GM10847 (cell line): ENCODE data around the gene ZAR1.

Experiments
- POLR2A ChIP-seq: IDR thresholded peaks from 2 replicates; pipeline ENCODE4 v1.6.1; 2011; ENCODE audit not compliant: insufficient read length; ENCODE audit errors: extremely low read depth

ZAR1 gene

DNA sequence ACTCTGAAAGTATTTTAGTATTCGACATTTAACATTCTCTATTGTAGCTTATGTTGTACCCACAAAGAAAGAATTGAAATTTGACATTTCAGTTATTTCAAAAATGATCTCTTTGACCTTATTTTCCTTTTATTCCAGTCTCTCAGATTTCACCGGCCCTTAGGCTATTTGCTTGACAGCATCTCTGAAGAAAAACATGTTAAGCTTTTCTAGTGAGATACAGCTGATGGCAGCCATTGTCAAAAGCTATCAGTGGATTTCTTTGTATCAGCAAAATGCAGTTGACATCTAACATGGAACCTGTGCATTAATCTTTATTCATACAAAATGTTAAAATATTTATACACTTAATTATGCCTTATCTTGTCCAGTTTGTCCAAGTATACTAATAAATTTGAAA lies 16.7 kb downstream of the ZAR1 start:
- TF ChIP-seq POLR2A, result no peak

DNA sequence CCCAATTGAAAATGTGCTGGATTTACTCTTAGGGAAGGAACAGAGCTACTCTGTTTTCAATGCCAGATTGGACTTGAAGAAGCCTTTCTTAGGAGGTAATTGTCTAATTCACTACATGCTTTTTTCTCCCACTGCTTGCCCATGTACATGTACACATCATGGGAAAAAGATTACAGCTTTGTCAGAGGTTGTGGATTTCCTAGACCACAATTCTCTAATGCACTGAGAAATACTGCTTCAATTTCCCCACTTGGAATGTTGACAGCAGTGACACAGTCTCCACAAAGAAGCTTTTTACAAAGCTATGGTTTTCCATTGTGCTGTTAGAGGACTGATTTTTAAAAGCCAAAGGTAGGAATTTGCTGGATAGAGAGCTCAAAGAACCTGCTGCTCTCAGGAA lies 19.5 kb downstream of the ZAR1 start:
- no peak for TF ChIP-seq POLR2A

DNA sequence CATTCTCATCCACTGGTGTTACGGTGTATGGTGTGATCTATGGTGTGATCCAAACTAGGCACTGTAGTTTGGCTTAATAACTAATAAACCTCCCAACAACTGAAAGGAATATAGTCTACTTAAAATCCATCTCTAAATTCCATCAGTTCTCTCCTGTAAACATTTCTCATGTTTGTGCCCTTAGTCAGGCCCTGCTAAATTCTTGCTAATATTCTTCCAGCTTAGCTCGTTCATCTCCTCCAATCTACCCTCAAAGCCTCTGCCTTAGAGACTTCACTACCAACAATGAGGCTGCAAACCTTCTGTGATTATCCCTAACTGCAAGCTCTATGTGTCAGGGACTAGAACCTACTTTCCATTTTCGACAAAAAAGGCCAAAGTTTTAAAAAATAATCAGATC lies 28.1 kb downstream of the ZAR1 start:
- TF ChIP-seq POLR2A, result no peak

- TF ChIP-seq POLR2A, result no peak
Measured at GRCh38 chr4:48526406-48526805, 36.4 kb downstream of the ZAR1 start.

GRCh38 chr4:48538358-48538757 lies 48.3 kb downstream of the ZAR1 start:
- TF ChIP-seq POLR2A, result no peak

DNA sequence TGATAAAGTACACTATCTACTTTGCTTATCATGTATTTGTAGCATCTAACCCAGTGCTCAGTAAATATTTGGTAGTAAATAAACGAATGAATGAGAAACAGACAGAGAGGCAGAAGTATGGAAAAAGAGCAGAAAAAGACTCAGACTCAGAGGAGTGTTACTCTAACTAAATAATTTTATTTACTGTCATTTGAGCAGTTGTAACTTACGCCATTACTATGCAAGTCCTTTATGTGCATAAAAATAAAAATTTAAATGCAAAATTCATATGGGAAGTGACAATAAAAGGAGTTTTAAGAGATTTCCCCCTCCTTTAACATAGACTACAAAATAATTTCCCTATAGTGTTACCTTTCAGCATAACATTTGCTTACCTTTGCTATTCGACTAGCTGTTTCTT lies 49.5 kb downstream of the ZAR1 start:
- TF ChIP-seq POLR2A, result no peak

DNA sequence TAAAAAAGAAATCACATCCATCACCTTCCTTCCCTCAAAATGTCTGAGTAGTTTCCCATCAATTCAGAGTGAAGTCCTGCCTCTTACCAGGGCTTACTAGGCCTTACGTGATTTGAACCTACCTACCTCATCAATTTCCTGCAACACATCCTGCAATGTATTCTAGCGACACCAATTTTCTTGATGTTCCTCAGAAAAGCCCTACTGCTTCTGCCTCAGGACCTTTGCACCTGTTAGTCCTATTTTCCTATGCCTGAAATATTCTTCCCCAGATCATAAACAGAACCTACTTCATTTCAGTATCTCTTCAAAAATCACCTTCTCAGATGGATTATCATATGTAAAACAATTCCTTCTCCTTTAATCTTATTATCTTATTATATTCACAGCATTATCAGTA lies 52.8 kb downstream of the ZAR1 start:
- TF ChIP-seq POLR2A, result no peak

GRCh38 chr4:48543796-48544195 lies 53.7 kb downstream of the ZAR1 start:
- no peak for TF ChIP-seq POLR2A
